H1 (cell line): ENCODE measurements around the gene ZMIZ1. TPM values are rescaled to one million over a fixed set of nuclear protein-coding genes. Genes with fewer than 3 reads are reported as not detected.

Experiments
- CTCF ChIA-PET: fragments of 300-600 bp; sonication (Branson Sonifier 250); formaldehyde crosslinking; loops from one replicate; lab custom pipeline; 2021; ENCODE audit not compliant: partially characterized antibody; lab: Charles Lee
- POLR2A ChIA-PET: fragments of 300-600 bp; sonication (Branson Sonifier 250); formaldehyde crosslinking; loops from one replicate; lab custom pipeline; 2021; ENCODE audit warnings: inconsistent platforms; ENCODE audit not compliant: partially characterized antibody; lab: Charles Lee
- DNase-seq, 2 experiments: peaks; one replicate each; pipeline versions ENCODE4 v3.0.0 to v3.0.0-alpha.2; 2010 to 2022; ENCODE audit warnings: low spot score in 2 of 2, low read depth in 1 of 2, mixed read lengths in 1 of 2
- FAIRE-seq: peaks from 2 replicates; lab custom pipeline; 2011; peaks lifted over from hg19 to GRCh38; lab: Jason Lieb, UNC
- H2AFZ ChIP-seq: 2 replicates; pipeline ENCODE4 v1.8.1; 2012; ENCODE audit warnings: low read length, inconsistent platforms
- H2AK5ac ChIP-seq: 2 replicates; pipeline ENCODE4 v1.6.1; 2013; ENCODE audit warnings: low read depth, low read length
- H2BK120ac ChIP-seq: replicated peaks from 2 replicates; pipeline ENCODE3; 2013; ENCODE audit warnings: low read depth, low read length, inconsistent platforms
- H2BK12ac ChIP-seq: 2 replicates; pipeline ENCODE4 v1.6.1; 2013; ENCODE audit warnings: low read depth, low read length
- H2BK15ac ChIP-seq: 2 replicates; pipeline ENCODE4 v1.6.1; 2013; ENCODE audit warnings: low read length
- H2BK20ac ChIP-seq: 2 replicates; pipeline ENCODE4 v1.6.1; 2013; ENCODE audit warnings: low read length
- H2BK5ac ChIP-seq: 2 replicates; pipeline ENCODE4 v1.6.1; 2013; ENCODE audit warnings: low read depth, low read length
- H3K14ac ChIP-seq: 2 replicates; pipeline ENCODE4 v1.6.1; 2013; ENCODE audit warnings: inconsistent platforms; ENCODE audit not compliant: insufficient read length
- H3K18ac ChIP-seq: 2 replicates; pipeline ENCODE4 v1.6.1; 2013; ENCODE audit warnings: low read length; ENCODE audit errors: extremely low read depth
- H3K23ac ChIP-seq: 2 replicates; pipeline ENCODE4 v1.6.1; 2013; ENCODE audit warnings: inconsistent platforms; ENCODE audit not compliant: insufficient read length
- H3K23me2 ChIP-seq: 2 replicates; pipeline ENCODE4 v1.6.1; 2013; ENCODE audit warnings: low read depth, low read length
- H3K27ac ChIP-seq: 2 replicates; pipeline ENCODE4 v1.6.1; 2011; ENCODE audit warnings: low read depth, low read length, inconsistent platforms
- H3K27me3 ChIP-seq, 4 experiments: replicated peaks in 1 of 4; 1 replicate in 1 of 4; 2 replicates in 3 of 4; pipeline versions ENCODE4 v1.6.1 to v1.8.1; 2011 to 2013; ENCODE audit warnings: low read length in 3 of 4, mild to moderate bottlenecking in 3 of 4, inconsistent platforms in 2 of 4, mixed read lengths in 2 of 4, moderate library complexity in 1 of 4; ENCODE audit not compliant: control insufficient read depth in 3 of 4, insufficient read depth in 3 of 4; ENCODE audit errors: extremely low read depth in 1 of 4
- H3K36me3 ChIP-seq, 4 experiments: 2 replicates each; pipeline versions ENCODE4 v1.6.1 to v1.8.1; 2011 to 2013; ENCODE audit warnings: mild to moderate bottlenecking in 4 of 4, low read length in 3 of 4, moderate library complexity in 2 of 4, control low read depth in 1 of 4, inconsistent platforms in 1 of 4; ENCODE audit not compliant: insufficient read depth in 4 of 4, control insufficient read depth in 2 of 4
- H3K4ac ChIP-seq: replicated peaks from 2 replicates; pipeline ENCODE3; 2013; ENCODE audit warnings: low read length, low read depth, mixed read lengths, inconsistent platforms; ENCODE audit not compliant: insufficient read length
- H3K4me1 ChIP-seq, 4 experiments: replicated peaks in 1 of 4; 1 replicate in 1 of 4; 2 replicates in 3 of 4; pipeline versions ENCODE4 v1.6.1 to v1.8.1; 2011 to 2013; ENCODE audit warnings: low read length in 3 of 4, inconsistent platforms in 2 of 4, mixed read lengths in 1 of 4; ENCODE audit not compliant: insufficient read depth in 4 of 4, control insufficient read depth in 3 of 4
- H3K4me2 ChIP-seq, 2 experiments: 2 replicates each; pipeline versions ENCODE4 v1.6.1 to v1.8.1; 2011 to 2013; ENCODE audit warnings: low read depth in 2 of 2, low read length in 2 of 2, control low read depth in 1 of 2, inconsistent platforms in 1 of 2, mild to moderate bottlenecking in 1 of 2; ENCODE audit not compliant: insufficient read depth in 1 of 2
- H3K4me3 ChIP-seq, 4 experiments: fragments of 200-600, 300-600 bp in 1 of 4; sonication (generic), shearing (Covaris generic), sonication (Bioruptor Twin) in 1 of 4; 2 replicates each; pipeline versions ENCODE4 v1.5.1 to v1.8.1; 2011 to 2016; ENCODE audit warnings: low read length in 4 of 4, low read depth in 3 of 4, control low read depth in 2 of 4, inconsistent platforms in 2 of 4, mild to moderate bottlenecking in 2 of 4, mixed read lengths in 1 of 4, moderate library complexity in 1 of 4; ENCODE audit not compliant: insufficient read depth in 2 of 4; ENCODE audit errors: extremely low read depth in 1 of 4
- H3K56ac ChIP-seq: replicated peaks from 2 replicates; pipeline ENCODE3; 2013; ENCODE audit warnings: low read depth, mild to moderate bottlenecking, mixed read lengths, low read length, inconsistent platforms; ENCODE audit not compliant: insufficient read length
- H3K79me1 ChIP-seq: 2 replicates; pipeline ENCODE4 v1.6.1; 2013; ENCODE audit warnings: low read depth, low read length, control low read depth
- H3K79me2 ChIP-seq, 2 experiments: 2 replicates each; pipeline versions ENCODE4 v1.6.1 to v1.8.1; 2012 to 2013; ENCODE audit warnings: low read length in 2 of 2, mild to moderate bottlenecking in 2 of 2, inconsistent platforms in 1 of 2; ENCODE audit not compliant: insufficient read depth in 2 of 2, control insufficient read depth in 1 of 2
- H3K9ac ChIP-seq, 4 experiments: replicated peaks in 1 of 4; 1 replicate in 1 of 4; 2 replicates in 3 of 4; pipeline versions ENCODE4 v1.6.1 to v1.8.1; 2011 to 2013; ENCODE audit warnings: low read depth in 3 of 4, low read length in 3 of 4, control low read depth in 2 of 4, mild to moderate bottlenecking in 2 of 4, moderate library complexity in 2 of 4, inconsistent platforms in 1 of 4; ENCODE audit errors: extremely low read depth in 1 of 4
- H3K9me3 ChIP-seq, 2 experiments: 2 replicates each; pipeline versions ENCODE4 v1.6.1 to v1.8.1; 2012 to 2013; ENCODE audit warnings: mild to moderate bottlenecking in 2 of 2, moderate library complexity in 2 of 2, control low read depth in 1 of 2, inconsistent platforms in 1 of 2, low read depth in 1 of 2, low read length in 1 of 2, mixed read lengths in 1 of 2; ENCODE audit not compliant: insufficient read depth in 2 of 2
- H4K20me1 ChIP-seq, 2 experiments: replicated peaks in 1 of 2; 2 replicates each; pipeline versions ENCODE3 to v1.8.1; 2011 to 2013; ENCODE audit warnings: inconsistent platforms in 2 of 2, low read length in 2 of 2, mild to moderate bottlenecking in 1 of 2; ENCODE audit not compliant: insufficient read depth in 2 of 2, control insufficient read depth in 1 of 2
- H4K5ac ChIP-seq: 2 replicates; pipeline ENCODE4 v1.6.1; 2013; ENCODE audit warnings: low read length, low read depth, mixed read lengths, inconsistent platforms; ENCODE audit not compliant: insufficient read length
- H4K8ac ChIP-seq: 2 replicates; pipeline ENCODE4 v1.8.0; 2013; ENCODE audit warnings: mild to moderate bottlenecking, moderate library complexity, low read length, inconsistent platforms; ENCODE audit not compliant: insufficient read depth; ENCODE audit errors: extremely low read depth
- H4K91ac ChIP-seq: replicated peaks from 2 replicates; pipeline ENCODE3; 2013; ENCODE audit warnings: low read length, mixed read lengths, inconsistent platforms; ENCODE audit not compliant: insufficient read length
- KDM4A ChIP-seq: IDR thresholded peaks from one replicate; pipeline ENCODE4 v1.7.1; 2012; ENCODE audit warnings: low read depth, mild to moderate bottlenecking, moderate library complexity, low read length, inconsistent platforms; ENCODE audit not compliant: severe bottlenecking
- POLR2AphosphoS5 ChIP-seq: IDR thresholded peaks from 2 replicates; pipeline ENCODE4 v1.6.1; 2011; ENCODE audit warnings: low read depth, low read length
- SAP30 ChIP-seq: fragments of 300-600 bp; sonication (generic); IDR thresholded peaks from 2 replicates; pipeline ENCODE4 v1.7.1; 2012; ENCODE audit warnings: low read length, moderate library complexity, mild to moderate bottlenecking, inconsistent platforms; ENCODE audit not compliant: insufficient read depth, insufficient replicate concordance
- WGBS, 2 experiments: shearing (Covaris generic) in 1 of 2; methylation state at CpG; one replicate each; pipeline versions ENCODE4 v1.1.6 to v1.1.7; 2013 to 2015; ENCODE audit warnings: low lambda C conversion rate in 2 of 2, mixed read lengths in 2 of 2, inconsistent platforms in 1 of 2, low coverage in 1 of 2, missing lambda C conversion rate in 1 of 2; ENCODE audit not compliant: insufficient replicate concordance in 2 of 2, insufficient coverage in 1 of 2, insufficient read length in 1 of 2; ENCODE audit errors: extremely low coverage in 1 of 2, missing lambda C conversion rate in 1 of 2; 5-methylcytosine and 5-hydroxymethylcytosine counted together
- polyA plus RNA-seq, 7 experiments: library from polyadenylated mRNA; depleted of rRNA in 3 of 7; stranded (reverse) in 5 of 7; unstranded in 2 of 7; fragments of >200 nt in 5 of 7; fragments of 200-250 nt in 2 of 7; gene quantifications; 1 replicate in 5 of 7; 2 replicates in 1 of 7; 4 replicates in 1 of 7; pipeline versions ENCODE4 v1.2.1 to v1.2.3, GENCODE V29; 2011 to 2013; ENCODE audit warnings: missing spikeins in 2 of 7, mixed read lengths in 2 of 7
- total RNA-seq: library from RNA; stranded (reverse); fragmentation: NEBNext Ultra II Directional; extraction: Animal tissue kit (Norgen Biotek cat#: 25700); gene quantifications from 2 replicates; pipeline ENCODE4 v1.2.1, GENCODE V29; 2021
- TF ChIP-seq, protein P1 (sequence below): IDR thresholded peaks from 2 replicates; pipeline ENCODE4 v1.6.1; 2012; ENCODE audit warnings: inconsistent platforms

Gene ZMIZ1
- total and polyA plus RNA-seq, 2 of the 8 experiments (the other 6 are each of a cell fraction or from before 2014, with no cell fraction given): 8.1 to 28.0 TPM

- H3K4ac ChIP-seq: no peak overlapping the region
- no peak overlapping the region for H3K27ac ChIP-seq
- no peak overlapping the region for H2BK20ac ChIP-seq
- DNase-seq: no peak
- no peak for FAIRE-seq
- H2BK15ac ChIP-seq: no peak overlapping the region
- H2BK120ac ChIP-seq: no peak overlapping the region
- no peak overlapping the region; a peak in 1 of 4 replicates for H3K4me2 ChIP-seq
- H2BK12ac ChIP-seq: no peak overlapping the region
- no peak overlapping the region for H2AK5ac ChIP-seq
- H4K8ac ChIP-seq: peak overlapping the region; percentile 58
- 79% methylated on average over 6 of the region's 6 CpGs; no CpG with 5 or more reads in 1 of the 2 experiments for WGBS, 2 experiments
- H3K18ac ChIP-seq: no peak overlapping the region
- no peak overlapping the region for H2AFZ ChIP-seq
- CTCF ChIA-PET: interaction anchor here (1.1 to 6.6 kb wide), 5 partner anchors 9 to 139 kb away, joined by 3 to 50 read pairs (median 3); no protein-coding TSS in a partner anchor
- no peak overlapping the region for H2BK5ac ChIP-seq
- H3K9ac ChIP-seq: no peak overlapping the region
- H3K4me1 ChIP-seq: peaks cover 0 to 13% (median 6%) of the 10 kb centered on the region in 4 experiments; a peak in 6 of 7 replicates
- POLR2A ChIA-PET: interaction anchor here (1.5 to 2.2 kb wide), 4 partner anchors 9 to 67 kb away, joined by 4 to 12 read pairs (median 6); no protein-coding TSS in a partner anchor
- no peak overlapping the region for H3K23ac ChIP-seq
- no peak overlapping the region for H4K91ac ChIP-seq
- H3K56ac ChIP-seq: no peak overlapping the region
- H4K5ac ChIP-seq: no peak overlapping the region
- no peak overlapping the region for H3K14ac ChIP-seq
- H3K9me3 ChIP-seq: no peaks in the 10 kb centered on the region
- peaks cover 22 to 47% (median 35%) of the 10 kb centered on the region in 4 experiments for H3K36me3 ChIP-seq
- no peaks in the 10 kb centered on the region for H3K27me3 ChIP-seq
- H3K79me1 ChIP-seq: peaks cover 15% of the 10 kb centered on the region; the same call in 1 of the 2 replicates
- H3K79me2 ChIP-seq: peaks cover 0 to 11% of the 10 kb centered on the region in 2 experiments; a peak in 1 of 4 replicates
- peaks cover 12 to 18% of the 10 kb centered on the region in 2 experiments for H4K20me1 ChIP-seq
- H3K23me2 ChIP-seq: peaks cover 8% of the 10 kb centered on the region; the same call in 1 of the 2 replicates
- no peak overlapping the region for H3K4me3 ChIP-seq
- TF ChIP-seq POLR2AphosphoS5 (no peak), KDM4A (no peak), SAP30 (no peak)
- TF ChIP-seq, protein P1, sequence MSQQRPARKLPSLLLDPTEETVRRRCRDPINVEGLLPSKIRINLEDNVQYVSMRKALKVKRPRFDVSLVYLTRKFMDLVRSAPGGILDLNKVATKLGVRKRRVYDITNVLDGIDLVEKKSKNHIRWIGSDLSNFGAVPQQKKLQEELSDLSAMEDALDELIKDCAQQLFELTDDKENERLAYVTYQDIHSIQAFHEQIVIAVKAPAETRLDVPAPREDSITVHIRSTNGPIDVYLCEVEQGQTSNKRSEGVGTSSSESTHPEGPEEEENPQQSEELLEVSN: no peak
Measured at GRCh38 chr10:79349072-79349491, 280.3 kb downstream of the ZMIZ1 start.
